Stimulated activated effector memory CD8-positive, alpha-beta T cell treated with anti-CD3 and anti-CD28 coated beads, Interleukin-12 subunit alpha, Interleukin-12 subunit beta, amount 100 ng/mL, for 72 hours (primary cell): Measurements from ENCODE around the gene HOOK2.
"Not testable (repeated sequence)": the region's sequence is repeated elsewhere in the genome, so short reads cannot be mapped to it uniquely, and the experiment has no call there.

Experiments
- ATAC-seq: fragments of 150-1000 bp; cut with Tn5 transposase; 2 replicates; pipeline ENCODE4 v1.10.0; 2021
- DNase-seq, 2 donors: peaks; one replicate each; pipeline ENCODE4 v3.0.0; 2021 to 2022; ENCODE audit warnings: low spot score in 2 of 2
- H3K27ac Mint-ChIP-seq: one replicate; pipeline ENCODE4 v1.8.0; 2022; ENCODE audit warnings: mild to moderate bottlenecking, mixed read lengths
- H3K36me3 Mint-ChIP-seq: one replicate; pipeline ENCODE4 v1.8.0; 2022; ENCODE audit warnings: mild to moderate bottlenecking, mixed read lengths
- H3K4me1 Mint-ChIP-seq: one replicate; pipeline ENCODE4 v1.8.0; 2022; ENCODE audit warnings: mixed read lengths
- H3K4me3 Mint-ChIP-seq: one replicate; pipeline ENCODE4 v1.8.0; 2022; ENCODE audit warnings: mild to moderate bottlenecking, mixed read lengths
- H3K9me3 Mint-ChIP-seq: one replicate; pipeline ENCODE4 v1.8.0; 2022; ENCODE audit warnings: mixed read lengths

HOOK2 gene

DNA sequence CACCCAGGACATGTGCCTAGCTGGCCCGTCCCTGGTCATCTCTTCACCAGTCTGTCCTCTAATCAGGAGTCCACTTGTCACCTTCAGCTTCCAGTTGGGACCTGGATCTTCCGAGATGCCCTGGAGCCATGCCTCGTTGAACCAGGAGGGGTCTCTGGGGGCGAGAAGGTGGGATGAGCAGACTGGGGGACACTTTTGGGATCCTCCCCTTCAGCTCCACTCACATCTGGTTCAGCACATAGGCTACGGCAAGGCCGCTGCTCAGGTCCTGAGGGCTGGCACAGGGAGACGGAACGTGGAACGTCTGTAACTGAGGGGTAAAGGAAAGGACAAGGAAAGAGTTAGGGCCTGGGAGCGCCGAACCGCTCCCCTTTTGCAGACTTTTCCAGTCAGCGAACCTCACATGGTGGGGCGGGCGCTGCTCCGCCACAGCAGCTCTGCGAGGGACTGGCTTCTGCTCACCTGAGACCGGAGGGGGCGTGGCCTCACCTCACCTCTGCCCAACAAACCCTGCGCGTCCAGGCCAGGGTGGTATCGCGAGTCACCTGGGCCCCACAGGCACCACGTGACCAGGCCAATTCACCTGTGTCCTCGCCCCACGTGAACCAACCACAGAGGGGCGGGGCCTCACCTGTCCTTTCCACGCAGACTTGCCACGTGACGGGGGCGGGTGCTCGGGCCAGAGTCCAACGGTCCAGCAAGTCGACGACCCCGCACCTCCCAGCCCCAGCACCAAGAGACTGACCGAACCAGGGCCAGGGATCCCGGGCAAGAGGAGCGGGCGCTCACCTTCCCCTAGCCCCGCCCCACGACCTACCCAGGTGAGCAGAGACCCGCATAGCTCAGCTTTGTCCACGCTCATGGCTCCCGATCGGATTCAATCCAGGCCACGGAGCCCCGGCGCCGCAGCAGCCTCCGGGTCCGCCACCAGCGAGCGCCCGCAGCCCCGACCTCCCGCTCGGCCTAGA, at the start of gene HOOK2:
Gene HOOK2, minus strand, starts transcription at position 965 of the 968 bp plus-strand sequence. Its CDS starts 103 bp downstream, at position 862.
- Mint-ChIP-seq H3K4me1 (peaks cover 29% of the 10 kb centered on the region), H3K36me3 (no peaks in the 10 kb centered on the region)
- ATAC-seq: peak; percentile 3

DNA sequence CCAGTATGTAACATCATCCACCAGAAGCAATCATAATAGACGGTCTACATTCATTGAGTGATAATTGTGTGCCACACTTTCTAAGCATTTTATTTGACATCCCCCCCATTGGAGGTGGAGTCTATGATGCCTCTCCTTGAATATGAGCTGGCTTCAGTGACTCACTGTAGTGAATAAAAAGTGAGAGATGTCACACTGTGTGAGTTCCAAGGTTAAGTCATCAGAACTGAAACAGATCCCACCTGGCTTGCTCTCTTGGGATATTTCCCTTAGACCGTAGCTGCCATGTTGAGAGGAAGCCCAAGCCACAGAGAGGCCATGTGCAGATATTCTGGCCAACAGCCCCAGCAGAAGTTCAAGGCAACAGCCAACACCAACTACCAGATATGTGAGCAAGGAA, 46.4 kb upstream of the HOOK2 start:
- no peaks in the 10 kb centered on the region for H3K9me3 Mint-ChIP-seq
- peaks cover 12% of the 10 kb centered on the region for H3K4me1 Mint-ChIP-seq
- ATAC-seq (peak; percentile 43), DNase-seq (no peak)
- H3K27ac Mint-ChIP-seq: no peak overlapping the region
- H3K4me3 Mint-ChIP-seq: no peak overlapping the region
- H3K36me3 Mint-ChIP-seq: no peaks in the 10 kb centered on the region

More for the DNA sequence above, at the start of gene HOOK2:
- peak in 1 of 2 donors; percentile 59 for DNase-seq
- Mint-ChIP-seq H3K9me3 (no peaks in the 10 kb centered on the region), H3K4me3 (peak within 1 kb of the TSS; percentile 94), H3K27ac (peak within 1 kb of the TSS; percentile 79)

DNA sequence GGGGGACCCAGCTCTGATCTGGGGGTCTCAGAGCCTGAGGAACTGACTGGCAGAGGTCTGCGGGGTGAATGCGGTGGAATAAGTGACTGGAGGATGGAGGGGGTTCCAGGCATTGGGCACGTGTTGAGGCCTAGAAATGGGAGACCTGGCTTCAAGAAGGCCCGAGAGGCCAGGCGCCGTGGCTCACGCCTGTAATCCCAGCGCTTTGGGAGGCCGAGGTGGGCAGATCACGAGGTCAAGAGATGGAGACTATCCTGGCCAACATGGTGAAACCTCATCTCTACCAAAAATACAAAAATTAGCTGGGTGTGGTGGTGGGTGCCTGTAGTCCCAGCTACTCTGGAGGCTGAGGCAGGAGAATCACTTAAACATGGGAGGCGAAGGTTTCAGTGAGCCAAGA, 42.5 kb upstream of the HOOK2 start:
- not testable (repeated sequence) for H3K27ac Mint-ChIP-seq, H3K4me3 Mint-ChIP-seq, ATAC-seq, H3K9me3 Mint-ChIP-seq, DNase-seq, H3K4me1 Mint-ChIP-seq
- H3K36me3 Mint-ChIP-seq: peaks cover 28% of the 10 kb centered on the region

DNA sequence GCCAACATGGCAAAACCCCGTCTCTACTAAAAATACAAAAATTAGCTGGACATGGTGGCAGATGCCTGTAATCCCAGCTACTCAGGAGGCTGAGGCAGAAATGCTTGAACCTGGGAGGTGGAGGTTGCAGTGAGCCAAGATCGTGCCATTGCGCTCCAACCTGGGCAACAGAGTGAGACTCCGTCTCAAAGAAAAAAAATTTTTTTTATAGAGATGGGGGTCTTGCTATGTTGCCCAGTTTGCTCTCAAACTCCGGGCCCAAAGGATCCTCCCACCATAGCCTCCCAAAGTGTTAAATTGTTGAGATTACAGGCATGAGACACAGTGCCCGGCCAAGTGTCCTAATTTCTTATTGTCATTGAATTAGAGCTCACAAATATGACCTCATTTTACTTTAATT, 41.8 kb upstream of the HOOK2 start:
- not testable (repeated sequence) for DNase-seq, H3K4me1 Mint-ChIP-seq, H3K4me3 Mint-ChIP-seq, H3K9me3 Mint-ChIP-seq, ATAC-seq, H3K27ac Mint-ChIP-seq
- peaks cover 34% of the 10 kb centered on the region for H3K36me3 Mint-ChIP-seq

GRCh38 chr19:12815088-12815487, 39.7 kb upstream of the HOOK2 start:
- DNase-seq: no peak
- no peaks in the 10 kb centered on the region for H3K4me1 Mint-ChIP-seq
- H3K36me3 Mint-ChIP-seq: peaks cover 51% of the 10 kb centered on the region
- no peak for ATAC-seq
- H3K4me3 Mint-ChIP-seq: no peak overlapping the region
- H3K9me3 Mint-ChIP-seq: no peaks in the 10 kb centered on the region
- H3K27ac Mint-ChIP-seq: no peak overlapping the region

- peaks cover 27% of the 10 kb centered on the region for H3K4me1 Mint-ChIP-seq
- peak; percentile 93 for ATAC-seq
- peak; percentile 79 to 91 for DNase-seq
Observed at GRCh38 chr19:12806242-12807081, 31.1 kb upstream of the HOOK2 start, which contains the start of gene RNASEH2A. Gene RNASEH2A, plus strand, starts transcription at chr19:12806584. Its CDS starts 90 bp downstream, at chr19:12806674.

DNA sequence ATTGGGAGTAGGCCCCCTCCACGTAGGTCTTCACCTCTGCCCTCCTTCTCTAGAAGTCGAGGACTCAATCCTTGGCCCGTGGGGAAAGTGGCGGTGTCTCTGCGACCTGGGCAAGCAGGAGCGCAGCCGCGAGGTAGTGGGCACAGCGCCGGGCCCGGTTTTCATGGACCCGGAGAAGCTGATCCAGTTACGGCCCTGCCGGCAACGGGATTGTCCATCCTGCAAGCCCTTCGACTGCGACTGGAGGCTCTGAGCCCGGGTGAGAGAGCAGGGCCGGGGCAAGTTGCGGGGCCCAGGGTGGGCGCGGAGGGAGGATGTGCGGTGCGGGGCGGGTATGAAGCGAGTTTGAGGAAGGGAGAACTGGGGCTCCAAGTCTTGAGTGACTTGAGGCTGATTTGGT, 28.7 kb upstream of the HOOK2 start:
- peaks cover 52% of the 10 kb centered on the region for H3K36me3 Mint-ChIP-seq
- no peaks in the 10 kb centered on the region for H3K9me3 Mint-ChIP-seq
- no peak overlapping the region for H3K4me3 Mint-ChIP-seq
- H3K27ac Mint-ChIP-seq: no peak overlapping the region
- ATAC-seq (no peak), DNase-seq (no peak)
- H3K4me1 Mint-ChIP-seq: peaks cover 35% of the 10 kb centered on the region

More at GRCh38 chr19:12806242-12807081, 31.1 kb upstream of the HOOK2 start, which contains the start of gene RNASEH2A:
- Mint-ChIP-seq H3K4me3 (peak within 1 kb of the TSS; percentile 97), H3K9me3 (no peaks in the 10 kb centered on the region), H3K36me3 (peaks cover 60% of the 10 kb centered on the region), H3K27ac (peak within 1 kb of the TSS; percentile 96)

GRCh38 chr19:12802267-12803106, 27.1 kb upstream of the HOOK2 start:
- Mint-ChIP-seq H3K9me3 (no peaks in the 10 kb centered on the region), H3K27ac (no peak overlapping the region), H3K4me3 (peak overlapping the region; percentile 86), H3K36me3 (peaks cover 52% of the 10 kb centered on the region), H3K4me1 (peaks cover 30% of the 10 kb centered on the region)
- ATAC-seq (no peak), DNase-seq (no peak)

DNA sequence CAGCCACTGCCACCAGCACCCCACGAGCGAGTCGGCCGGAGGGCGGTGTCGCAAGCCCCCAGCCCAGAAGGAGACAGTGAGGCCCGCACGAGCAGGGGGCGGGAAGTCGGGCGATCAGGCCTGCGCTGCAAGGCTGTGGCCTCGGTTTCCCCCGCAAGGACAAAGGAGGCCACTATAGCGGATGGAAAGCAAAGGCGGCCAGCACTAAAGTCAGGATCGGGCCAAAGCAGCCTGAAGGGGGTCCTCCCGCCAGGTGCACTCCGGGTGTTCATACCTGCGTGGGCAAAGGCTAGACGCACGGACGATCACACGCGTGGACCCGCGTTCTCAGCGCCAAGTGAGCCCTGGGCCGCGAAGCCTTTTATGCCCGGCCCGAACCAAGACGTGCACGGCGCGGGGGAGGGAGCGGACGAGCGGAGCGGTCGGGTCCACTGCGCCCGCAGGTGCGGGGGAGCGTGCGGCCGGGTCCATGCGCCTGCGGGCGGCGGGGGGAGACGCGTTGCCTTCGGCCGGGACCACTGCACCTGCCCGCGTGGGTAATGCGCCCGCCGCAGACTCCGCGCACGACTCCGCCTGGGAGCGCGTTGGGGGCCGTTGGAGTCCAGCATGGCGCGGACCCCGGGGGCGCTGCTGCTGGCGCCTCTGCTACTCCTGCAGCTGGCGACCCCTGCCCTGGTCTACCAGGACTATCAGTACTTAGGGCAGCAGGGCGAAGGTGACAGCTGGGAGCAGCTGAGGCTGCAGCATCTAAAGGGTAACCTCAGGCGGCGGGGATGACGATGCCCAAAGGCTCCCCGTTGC, 26.3 kb upstream of the HOOK2 start, which contains the start of the genes PRDX2 and THSD8:
Gene PRDX2, minus strand, starts transcription at position 335 of the 801 bp plus-strand sequence. CDS start 539 bp downstream, outside the sequence.
Gene THSD8, plus strand, starts transcription at position 604 of the 801 bp plus-strand sequence. Its CDS starts 3 bp downstream, at position 607.
- peak within 1 kb of the TSS; percentile 88 for H3K27ac Mint-ChIP-seq
- no peaks in the 10 kb centered on the region for H3K9me3 Mint-ChIP-seq
- peak; percentile 68 to 88 for DNase-seq
- peak; percentile 78 for ATAC-seq
- H3K36me3 Mint-ChIP-seq: peaks cover 49% of the 10 kb centered on the region
- peaks cover 25% of the 10 kb centered on the region for H3K4me1 Mint-ChIP-seq
- H3K4me3 Mint-ChIP-seq: peak within 1 kb of the TSS; percentile 86

DNA sequence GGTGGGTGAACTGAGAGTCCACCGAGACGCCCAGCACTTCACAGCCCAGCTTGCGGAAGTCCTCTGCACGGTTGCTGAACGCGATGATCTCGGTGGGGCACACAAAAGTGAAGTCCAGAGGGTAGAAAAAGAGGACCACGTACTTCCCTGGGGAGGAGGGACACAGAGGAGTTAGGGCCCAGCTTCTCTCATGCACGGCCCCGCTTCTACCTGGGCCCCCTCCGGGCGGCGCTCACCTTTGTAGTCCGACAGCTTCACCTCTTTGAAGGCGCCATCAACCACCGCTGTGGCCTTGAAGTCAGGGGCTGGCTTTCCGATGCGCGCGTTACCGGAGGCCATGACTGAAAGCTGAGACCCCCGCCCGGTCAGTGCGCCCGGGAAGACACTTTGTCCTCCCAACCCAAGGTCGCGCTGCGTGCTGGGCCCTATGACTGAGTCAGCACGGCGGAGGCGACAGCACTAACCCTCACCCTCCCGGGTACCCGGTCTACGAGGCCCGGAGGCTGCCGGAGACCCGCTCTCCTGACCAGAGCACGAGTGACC, 25.6 kb upstream of the HOOK2 start:
- Mint-ChIP-seq H3K4me3 (peak overlapping the region; percentile 86), H3K36me3 (peaks cover 52% of the 10 kb centered on the region), H3K9me3 (no peaks in the 10 kb centered on the region), H3K27ac (peak overlapping the region; percentile 88), H3K4me1 (peaks cover 25% of the 10 kb centered on the region)
- DNase-seq (no peak), ATAC-seq (peak; percentile 57)

- DNase-seq: no peak
- Mint-ChIP-seq H3K27ac (peak overlapping the region; percentile 88), H3K36me3 (peaks cover 55% of the 10 kb centered on the region), H3K9me3 (no peaks in the 10 kb centered on the region), H3K4me1 (peaks cover 29% of the 10 kb centered on the region), H3K4me3 (peak overlapping the region; percentile 86)
- ATAC-seq: no peak
Observed at GRCh38 chr19:12800466-12800770, 25.1 kb upstream of the HOOK2 start.

- peak overlapping the region; percentile 86 for H3K4me3 Mint-ChIP-seq
Observed at GRCh38 chr19:12799742-12800465, 24.6 kb upstream of the HOOK2 start.

GRCh38 chr19:12797607-12798006, 22.3 kb upstream of the HOOK2 start:
- not testable (repeated sequence) for H3K27ac Mint-ChIP-seq, ATAC-seq, DNase-seq, H3K9me3 Mint-ChIP-seq, H3K4me3 Mint-ChIP-seq
- Mint-ChIP-seq H3K36me3 (peaks cover 76% of the 10 kb centered on the region), H3K4me1 (peaks cover 38% of the 10 kb centered on the region)

More at GRCh38 chr19:12799742-12800465, 24.6 kb upstream of the HOOK2 start:
- ATAC-seq: no peak
- H3K27ac Mint-ChIP-seq: no peak overlapping the region
- DNase-seq: no peak
- no peaks in the 10 kb centered on the region for H3K9me3 Mint-ChIP-seq
- peaks cover 29% of the 10 kb centered on the region for H3K4me1 Mint-ChIP-seq
- peaks cover 59% of the 10 kb centered on the region for H3K36me3 Mint-ChIP-seq
